Pancreas (tissue), 10 donors: ENCODE data around the gene PCTP. TPM values are rescaled to one million over a fixed set of nuclear protein-coding genes. Genes with fewer than 3 reads are reported as not detected.
A peak's percentile ranks its signal among the peaks of the same experiment; 100 is the strongest.

ENCODE experiments used
- ATAC-seq, 4 donors: fragments of 200-7000 bp; cut with Tn5 transposase; one replicate each; pipeline versions ENCODE4 v1.8.0 to v1.9.1; 2020; ENCODE audit warnings: mild to moderate bottlenecking in 4 of 4, moderate library complexity in 4 of 4
- DNase-seq, 6 donors: peaks; one replicate each; pipeline ENCODE4 v3.0.0-alpha.2; 2020
- FAIRE-seq: peaks from 2 replicates; lab custom pipeline; 2012; peaks lifted over from hg19 to GRCh38; lab: Jason Lieb, UNC
- H3K27ac ChIP-seq, 4 donors: fragments of 200-600 bp; sonication (generic); 1 replicate in 3 of 4; 2 replicates in 1 of 4; pipeline versions ENCODE4 v1.5.0 to v1.8.0; 2020
- H3K27me3 ChIP-seq, 4 donors: fragments of 200-600 bp; one replicate each; pipeline ENCODE4 v1.8.0; 2021
- H3K36me3 ChIP-seq, 3 donors: fragments of 200-600 bp; sonication (generic) in 1 of 3; one replicate each; pipeline versions ENCODE4 v1.5.0 to v1.8.0; 2020 to 2021
- H3K4me1 ChIP-seq, 3 donors: fragments of 200-600 bp; one replicate each; pipeline ENCODE4 v1.8.0; 2021
- H3K4me3 ChIP-seq, 4 donors: fragments of 200-600 bp; sonication (generic) in 2 of 4; one replicate each; pipeline versions ENCODE4 v1.5.0 to v1.8.0; 2020 to 2021
- H3K9me3 ChIP-seq, 4 donors: fragments of 200-600 bp; one replicate each; pipeline ENCODE4 v1.8.0; 2021
- CTCF ChIP-seq, 4 donors: fragments of 200-600 bp; sonication (generic) in 3 of 4; IDR thresholded peaks; one replicate each; pipeline versions ENCODE4 v1.5.0 to v1.8.0; 2021; ENCODE audit warnings: antibody characterized with exemption in 4 of 4
- WGBS, 2 donors: extraction: QIAGEN DNeasy Blood & Tissue Kit; methylation state at CpG; one replicate each; pipeline ENCODE4 v1.1.7; 2013; 5-methylcytosine and 5-hydroxymethylcytosine counted together
- intact Hi-C, 3 donors: fragments of 100-400 bp; cut with DNase I; formaldehyde crosslinking; loops; one replicate each; pipeline versions ENCODE4 v1.11.1 to v1.14.2; 2022
- polyA plus RNA-seq, 2 donors: library from polyadenylated mRNA; stranded (reverse); fragments of 200-250 nt; gene quantifications; one replicate each; pipeline ENCODE4 v1.2.3, GENCODE V29; 2013
- total RNA-seq, 6 donors: library from RNA; stranded (reverse); fragmentation: NEBNext Ultra II Directional in 4 of 6; extraction: Animal tissue kit (Norgen Biotek cat#: 25700) in 4 of 6; gene quantifications; one replicate each; pipeline versions ENCODE4 v1.2.1 to v1.2.4, GENCODE V29; 2021 to 2023
- donor health status: healthy with polysubstance abuse.
- donor health status: DM: no; HTN: no; CAD: no; lungs with moderate emphysema.
- donor health status: DM: no; HTN: no; CAD: no.
- donor health status: control.
- donor health status: control.
- donor health status: Bipolar disorder and iron deficiency.
- donor health status: DM: yes; HTN: yes; CAD: no.
- donor health status: DM: no; HTN: no; CAD: no.
- donor health status: DM: no; HTN: no; CAD: no.
- donor health status: DM: yes; HTN: yes; CAD: no.

PCTP gene
- total and polyA plus RNA-seq, 8 donors: 3.9 to 9.3 (median 6.5) TPM

- ATAC-seq: peak in 1 of 4 donors; percentile 38
These were observed 40.4 kb upstream of the PCTP start for GRCh38 chr17:55710410-55710809.

DNA sequence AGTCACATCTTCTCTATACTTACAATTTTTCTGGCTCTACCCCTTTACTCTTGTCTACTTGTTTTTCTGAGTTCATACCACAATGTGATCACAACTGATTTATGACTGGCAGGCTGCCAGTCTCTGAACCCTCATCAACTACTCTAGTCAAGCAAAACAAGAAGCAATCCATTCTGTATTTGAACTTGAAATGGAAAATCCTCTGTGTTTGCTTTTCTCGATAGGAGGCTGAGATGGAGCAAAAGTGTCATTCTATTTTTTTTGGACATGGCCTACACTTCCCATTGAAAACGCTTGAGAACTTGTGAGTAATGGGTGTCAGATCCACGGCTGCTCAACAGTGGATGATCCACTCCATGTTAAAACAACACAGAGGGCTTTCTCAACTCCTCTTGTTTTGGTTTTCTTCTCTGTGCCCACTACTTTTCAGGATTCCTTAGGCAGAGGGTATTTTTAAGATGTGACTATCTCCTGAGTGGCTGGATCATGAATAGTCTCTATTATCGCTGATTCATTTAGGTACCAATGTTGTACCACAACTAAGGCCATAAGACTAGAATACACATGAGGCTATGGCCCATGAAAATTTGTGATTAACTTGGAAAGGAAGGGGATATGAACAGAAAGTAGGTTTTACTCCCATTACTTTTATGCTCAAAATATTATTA lies 39.9 kb upstream of the PCTP start:
- Histone ChIP-seq H3K9me3 (no peaks in the 10 kb centered on the region), H3K36me3 (no peaks in the 10 kb centered on the region), H3K4me3 (no peak overlapping the region), H3K27me3 (no peaks in the 10 kb centered on the region), H3K4me1 (no peaks in the 10 kb centered on the region), H3K27ac (no peak overlapping the region)
- ATAC-seq (no peak), FAIRE-seq (no peak), DNase-seq (no peak)
- 45 to 57% methylated on average over 4 of the region's 4 CpGs for WGBS, 2 donors
- no peak for TF ChIP-seq CTCF (IDR thresholded peaks at IDR 0.05)
- intact Hi-C loops: no loop called here

More at GRCh38 chr17:55710410-55710809, 40.4 kb upstream of the PCTP start:
- Histone ChIP-seq H3K4me1 (no peaks in the 10 kb centered on the region), H3K27me3 (no peaks in the 10 kb centered on the region), H3K27ac (no peak overlapping the region), H3K36me3 (no peaks in the 10 kb centered on the region), H3K4me3 (no peak overlapping the region), H3K9me3 (no peaks in the 10 kb centered on the region)
- WGBS, 2 donors: 67 to 84% methylated on average over 3 of the region's 3 CpGs
- TF ChIP-seq CTCF (IDR thresholded peaks at IDR 0.05): no peak
- intact Hi-C loops: no loop called here
- FAIRE-seq (no peak), DNase-seq (no peak)

DNA sequence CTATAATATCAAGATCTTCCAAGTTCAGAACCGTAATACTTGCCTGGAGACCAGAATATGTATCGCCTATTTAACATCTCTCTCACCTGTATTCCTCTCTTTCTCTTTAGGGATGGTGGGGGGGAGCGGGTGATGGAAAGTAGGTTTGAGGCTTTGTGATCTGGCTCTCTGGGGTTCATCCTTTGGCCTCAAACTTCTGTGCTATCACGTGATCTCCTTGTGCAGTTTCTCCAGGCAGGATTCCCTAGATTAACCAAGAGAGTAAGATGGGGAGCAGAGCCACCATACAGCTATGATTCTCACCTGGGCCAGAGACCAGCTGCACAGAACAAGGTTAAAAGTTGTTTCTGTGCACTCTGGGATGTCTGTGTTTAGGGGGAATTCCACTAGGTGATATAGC lies 33.4 kb upstream of the PCTP start:
- DNase-seq: no peak
- no peak for ATAC-seq
- intact Hi-C loops: loop anchor here in 1 of 3 donors (5.0 kb wide), 1 partner anchor 190 kb away; no protein-coding TSS in a partner anchor
- no peak for TF ChIP-seq CTCF (IDR thresholded peaks at IDR 0.05)
- Histone ChIP-seq H3K9me3 (no peaks in the 10 kb centered on the region), H3K36me3 (no peaks in the 10 kb centered on the region), H3K4me1 (no peaks in the 10 kb centered on the region), H3K27me3 (no peaks in the 10 kb centered on the region), H3K27ac (no peak overlapping the region), H3K4me3 (no peak overlapping the region)
- no peak for FAIRE-seq
- WGBS, 2 donors: 76 to 84% methylated on average over 4 of the region's 4 CpGs

- no peaks in the 10 kb centered on the region for H3K27me3 ChIP-seq
- intact Hi-C loops: loop anchor here in 1 of 3 donors (5.0 kb wide), 1 partner anchor 191 kb away; no protein-coding TSS in a partner anchor
- peak in 5 of 6 donors; percentile 42 to 82 (median 64) for DNase-seq
- WGBS, 2 donors: 44 to 46% methylated on average over 11 of the region's 11 CpGs
- no peak overlapping the region for H3K27ac ChIP-seq
- H3K4me1 ChIP-seq: no peaks in the 10 kb centered on the region
- ATAC-seq: peak in 3 of 4 donors; percentile 70 to 83 (median 82)
- H3K4me3 ChIP-seq: no peak overlapping the region
- H3K36me3 ChIP-seq: no peaks in the 10 kb centered on the region
- H3K9me3 ChIP-seq: no peaks in the 10 kb centered on the region
- FAIRE-seq: no peak
- TF ChIP-seq CTCF (IDR thresholded peaks at IDR 0.05): peak; percentile 49 to 79 (median 63)
These were observed 32.7 kb upstream of the PCTP start for GRCh38 chr17:55717898-55718735.
